Measurements from ENCODE around the gene TMEM270.

DNA sequence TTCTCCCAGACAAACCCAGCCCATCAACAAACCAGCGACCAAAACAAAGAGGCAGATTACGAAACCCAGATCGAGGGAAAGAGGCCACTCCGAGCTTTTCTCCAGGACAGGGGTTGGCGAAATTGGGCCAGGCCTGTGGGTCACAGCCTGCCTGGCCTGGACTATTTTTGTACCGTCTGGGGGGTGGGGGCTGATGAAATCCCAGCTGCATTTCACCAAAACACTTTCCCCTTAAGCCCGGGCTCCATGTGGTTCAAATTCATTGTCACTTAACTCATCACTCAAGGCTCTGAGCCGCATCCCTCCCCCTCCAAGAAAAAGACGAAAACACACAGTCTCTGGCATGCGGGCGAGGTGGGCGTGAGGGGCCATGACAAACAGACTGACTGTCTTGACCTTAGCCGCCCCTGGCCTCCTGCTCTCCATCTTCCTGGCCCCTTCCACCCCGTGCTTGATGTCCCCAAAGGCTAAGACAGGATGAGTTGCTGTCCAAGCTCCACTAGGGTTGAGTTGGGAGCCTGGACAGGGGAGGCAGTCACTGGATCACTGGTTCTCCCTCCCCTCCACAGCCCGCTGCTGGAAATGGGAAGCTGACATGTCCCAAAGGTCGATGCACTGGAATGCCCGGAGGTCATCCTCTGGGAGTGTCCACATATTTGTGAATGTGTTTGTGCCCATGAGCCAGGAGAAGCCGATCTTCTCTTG lies 19.2 kb downstream of the TMEM270 start:
- TF ChIP-seq CTCF (IDR thresholded peaks at IDR 0.05) (no peak), POLR2AphosphoS5 (IDR thresholded peaks at IDR 0.05; ENCODE audit: low read depth, low read length) (no peak), TCF7L2 (IDR thresholded peaks at IDR 0.05; ENCODE audit: low read depth, low read length) (no peak)

Data from Panc1 (cell line).